ENCODE measurements around the gene GH2.

GH2 gene

DNA sequence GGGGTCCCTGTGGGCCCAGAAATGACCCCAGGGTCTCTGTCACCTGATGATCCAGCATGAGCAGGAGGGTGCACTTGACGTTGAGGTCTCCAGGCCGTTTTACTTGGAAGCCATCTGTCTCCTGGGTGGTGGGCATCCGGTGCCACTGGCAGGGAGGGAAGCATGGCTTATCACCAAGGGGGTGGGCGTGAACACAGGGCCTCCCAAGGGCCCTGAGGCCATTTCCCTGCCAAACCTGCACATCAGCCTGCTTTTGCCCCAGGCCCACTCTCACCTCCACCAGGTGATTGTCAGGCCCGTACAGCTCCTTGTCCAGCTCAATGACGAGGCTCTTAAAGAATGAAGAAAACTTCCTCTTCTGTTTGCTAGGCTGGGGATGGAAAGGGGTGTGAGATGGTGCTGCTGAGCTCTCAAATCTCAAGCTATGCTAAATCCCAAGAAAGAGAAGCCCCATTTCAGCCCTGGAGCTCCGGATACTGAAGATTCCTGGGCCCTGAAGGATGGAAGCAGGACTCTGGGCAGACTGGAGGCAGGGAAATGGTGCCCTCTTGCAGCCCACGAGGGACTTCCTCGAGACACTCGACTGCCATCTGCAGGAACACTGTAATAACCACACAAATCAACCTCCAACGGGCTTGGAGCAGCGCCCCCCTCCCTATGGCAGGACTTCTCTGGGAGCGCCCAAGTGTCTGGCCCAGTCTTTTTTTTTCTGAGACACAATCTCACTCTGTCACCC lies 47.1 kb downstream of the GH2 start:
- Histone ChIP-seq H3K4me2 (ENCODE audit: insufficient read depth, low read length, poor library complexity, severe bottlenecking) (no peak overlapping the region), H3K27ac (replicated peaks; ENCODE audit: low read length) (no peak overlapping the region), H3K4me3 (ENCODE audit: low read length in 2 of 2) (no peak overlapping the region), H3K18ac (ENCODE audit: low read length) (no peak overlapping the region), H3K14ac (ENCODE audit: low read length) (no peak overlapping the region), H4K8ac (ENCODE audit: low read depth, low read length) (no peak overlapping the region), H3K9me3 (replicated peaks in 1 of 2; ENCODE audit: control insufficient read depth in 2 of 2, insufficient read depth in 1 of 2, low read depth in 1 of 2, low read length in 2 of 2) (no peaks in the 10 kb centered on the region), H3K23ac (ENCODE audit: low read depth, low read length, poor library complexity) (no peak overlapping the region), H3K4ac (ENCODE audit: low read length) (no peak overlapping the region), H3K9ac (ENCODE audit: low read depth, low read length, poor library complexity) (peak overlapping the region; percentile 7), H3K27me3 (ENCODE audit: control insufficient read depth in 3 of 3, insufficient read depth in 3 of 3, low read depth in 1 of 3, low read length in 3 of 3) (no peaks in the 10 kb centered on the region), H2BK120ac (ENCODE audit: low read depth, low read length) (no peak overlapping the region), H2AFZ (ENCODE audit: low read length) (no peak overlapping the region), H3K79me1 (ENCODE audit: low read depth, low read length) (peaks cover 2% of the 10 kb centered on the region), H4K91ac (ENCODE audit: low read depth, low read length, poor library complexity) (no peak overlapping the region), H2BK5ac (ENCODE audit: low read length) (peak overlapping the region; percentile 62), H2AK5ac (ENCODE audit: low read depth, low read length) (peak overlapping the region; percentile 4), H3K4me1 (ENCODE audit: control insufficient read depth in 2 of 2, insufficient read depth in 1 of 2, low read depth in 1 of 2, low read length in 2 of 2) (peaks cover 0 to 7% of the 10 kb centered on the region in 2 donors), H2BK15ac (ENCODE audit: low read length) (no peak overlapping the region), H3K36me3 (replicated peaks in 1 of 2; ENCODE audit: control insufficient read depth in 2 of 2, insufficient read depth in 2 of 2, low read length in 2 of 2) (peaks cover 54 to 86% of the 10 kb centered on the region in 2 donors), H2BK12ac (ENCODE audit: low read length) (no peak overlapping the region)
- DNase-seq (ENCODE audit: low spot score) = peak; percentile 48
- WGBS, 2 donors (ENCODE audit: extremely low coverage in 2 of 2, insufficient read length in 2 of 2, insufficient replicate concordance in 1 of 2) = no CpG with 5 or more reads among the region's 13 CpGs

DNA sequence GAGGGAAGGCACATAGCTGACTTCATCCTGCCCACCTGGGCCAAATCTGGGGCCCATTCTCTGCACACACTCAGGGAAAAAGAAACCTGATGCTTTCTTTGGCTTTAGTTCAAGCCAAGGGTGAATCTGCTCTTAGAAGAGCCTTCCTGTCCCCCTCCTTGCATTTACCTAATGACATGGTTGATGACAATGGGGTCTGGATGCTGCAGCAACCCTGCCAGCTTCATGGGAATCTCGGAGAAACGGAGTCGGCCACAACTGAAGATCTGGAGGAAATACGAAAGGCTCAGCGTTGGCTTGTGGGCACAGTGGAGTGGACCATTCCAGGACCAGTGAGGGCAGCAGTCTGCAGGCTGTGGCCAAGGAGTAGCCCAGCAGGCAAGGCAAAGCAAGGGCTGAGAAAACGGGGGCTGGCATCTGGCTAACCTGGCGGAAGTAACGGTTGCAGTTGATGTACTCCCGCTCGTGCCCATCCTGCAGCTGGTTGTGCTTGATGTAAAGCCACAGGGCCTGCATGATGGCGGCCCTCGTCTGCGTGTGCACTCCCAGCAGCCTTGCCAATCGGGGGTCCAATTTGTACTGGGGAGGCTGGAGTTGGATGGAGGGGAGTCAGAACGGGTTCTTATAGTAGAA lies 47.9 kb downstream of the GH2 start:
- no peak for DNase-seq (ENCODE audit: low spot score)
- no peak overlapping the region for H2BK15ac ChIP-seq (ENCODE audit: low read length)
- H3K4me1 ChIP-seq (ENCODE audit: control insufficient read depth in 2 of 2, insufficient read depth in 1 of 2, low read depth in 1 of 2, low read length in 2 of 2) = peaks cover under 1 to 5% of the 10 kb centered on the region in 2 donors
- no peak overlapping the region for H2AFZ ChIP-seq (ENCODE audit: low read length)
- no peak overlapping the region for H2AK5ac ChIP-seq (ENCODE audit: low read depth, low read length)
- H2BK12ac ChIP-seq (ENCODE audit: low read length) = no peak overlapping the region
- no peak overlapping the region for H3K4me2 ChIP-seq (ENCODE audit: insufficient read depth, low read length, poor library complexity, severe bottlenecking)
- no peak overlapping the region for H3K18ac ChIP-seq (ENCODE audit: low read length)
- H4K91ac ChIP-seq (ENCODE audit: low read depth, low read length, poor library complexity) = no peak overlapping the region
- peaks cover 5% of the 10 kb centered on the region for H3K79me1 ChIP-seq (ENCODE audit: low read depth, low read length)
- H3K14ac ChIP-seq (ENCODE audit: low read length) = no peak overlapping the region
- H3K36me3 ChIP-seq (replicated peaks in 1 of 2; ENCODE audit: control insufficient read depth in 2 of 2, insufficient read depth in 2 of 2, low read length in 2 of 2) = peaks cover 60 to 94% of the 10 kb centered on the region in 2 donors
- H2BK5ac ChIP-seq (ENCODE audit: low read length) = no peak overlapping the region
- H3K27ac ChIP-seq (replicated peaks; ENCODE audit: low read length) = no peak overlapping the region
- H3K4me3 ChIP-seq (ENCODE audit: low read length in 2 of 2) = peak overlapping the region in 1 of 2 donors; percentile 30
- no peaks in the 10 kb centered on the region for H3K27me3 ChIP-seq (ENCODE audit: control insufficient read depth in 3 of 3, insufficient read depth in 3 of 3, low read depth in 1 of 3, low read length in 3 of 3)
- no CpG with 5 or more reads among the region's 15 CpGs for WGBS, 2 donors (ENCODE audit: extremely low coverage in 2 of 2, insufficient read length in 2 of 2, insufficient replicate concordance in 1 of 2)
- no peaks in the 10 kb centered on the region for H3K9me3 ChIP-seq (replicated peaks in 1 of 2; ENCODE audit: control insufficient read depth in 2 of 2, insufficient read depth in 1 of 2, low read depth in 1 of 2, low read length in 2 of 2)
- H3K4ac ChIP-seq (ENCODE audit: low read length) = no peak overlapping the region
- no peak overlapping the region for H4K8ac ChIP-seq (ENCODE audit: low read depth, low read length)
- no peak overlapping the region for H3K9ac ChIP-seq (ENCODE audit: low read depth, low read length, poor library complexity)
- peak overlapping the region; percentile 69 for H3K23ac ChIP-seq (ENCODE audit: low read depth, low read length, poor library complexity)
- no peak overlapping the region for H2BK120ac ChIP-seq (ENCODE audit: low read depth, low read length)

DNA sequence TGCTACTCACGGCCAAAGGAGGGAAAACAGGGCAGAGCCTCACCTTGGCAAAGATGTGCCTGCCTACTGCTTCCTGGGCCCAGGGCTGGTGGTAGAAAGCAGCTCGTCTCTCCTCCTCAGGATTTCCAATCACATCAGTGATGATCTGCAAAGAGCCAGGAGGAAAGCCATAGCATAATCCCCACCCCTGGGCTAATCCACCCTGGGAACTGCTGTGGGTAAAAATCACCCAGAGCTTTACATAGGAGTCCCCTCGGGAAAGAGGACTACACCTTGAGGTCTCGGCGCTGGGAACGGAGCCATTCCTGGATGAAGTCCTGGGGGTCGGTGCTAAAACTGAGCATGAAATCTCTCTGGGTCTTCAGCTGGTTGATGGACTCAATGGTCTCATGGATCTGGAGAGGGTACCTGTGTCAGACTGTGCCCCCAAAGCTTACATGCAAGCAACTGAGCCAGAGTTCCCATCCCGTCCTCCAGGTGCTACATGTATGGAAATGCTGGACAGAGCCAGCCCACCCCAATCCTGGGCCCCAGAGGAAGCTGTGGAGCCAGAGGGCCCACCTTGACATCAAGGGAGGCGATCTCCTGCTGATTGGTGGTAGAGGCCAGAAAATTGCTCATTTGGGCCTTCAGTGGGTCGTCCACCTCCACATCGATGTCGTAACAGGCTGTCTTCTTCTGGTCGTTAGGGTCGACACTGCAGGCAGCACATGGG lies 48.6 kb downstream of the GH2 start:
- Histone ChIP-seq H4K91ac (ENCODE audit: low read depth, low read length, poor library complexity) (no peak overlapping the region), H3K18ac (ENCODE audit: low read length) (no peak overlapping the region), H3K27me3 (ENCODE audit: control insufficient read depth in 3 of 3, insufficient read depth in 3 of 3, low read depth in 1 of 3, low read length in 3 of 3) (no peaks in the 10 kb centered on the region), H3K9me3 (replicated peaks in 1 of 2; ENCODE audit: control insufficient read depth in 2 of 2, insufficient read depth in 1 of 2, low read depth in 1 of 2, low read length in 2 of 2) (no peaks in the 10 kb centered on the region), H2BK12ac (ENCODE audit: low read length) (no peak overlapping the region), H2BK15ac (ENCODE audit: low read length) (no peak overlapping the region), H3K4me3 (ENCODE audit: low read length in 2 of 2) (no peak overlapping the region), H3K4ac (ENCODE audit: low read length) (no peak overlapping the region), H3K14ac (ENCODE audit: low read length) (no peak overlapping the region), H4K8ac (ENCODE audit: low read depth, low read length) (no peak overlapping the region), H2BK120ac (ENCODE audit: low read depth, low read length) (no peak overlapping the region), H2BK5ac (ENCODE audit: low read length) (no peak overlapping the region), H3K27ac (replicated peaks; ENCODE audit: low read length) (no peak overlapping the region), H3K4me2 (ENCODE audit: insufficient read depth, low read length, poor library complexity, severe bottlenecking) (no peak overlapping the region), H3K9ac (ENCODE audit: low read depth, low read length, poor library complexity) (no peak overlapping the region), H3K23ac (ENCODE audit: low read depth, low read length, poor library complexity) (no peak overlapping the region), H3K79me1 (ENCODE audit: low read depth, low read length) (peaks cover 4% of the 10 kb centered on the region), H3K4me1 (ENCODE audit: control insufficient read depth in 2 of 2, insufficient read depth in 1 of 2, low read depth in 1 of 2, low read length in 2 of 2) (peaks cover 3 to 6% of the 10 kb centered on the region in 2 donors), H2AFZ (ENCODE audit: low read length) (no peak overlapping the region), H2AK5ac (ENCODE audit: low read depth, low read length) (no peak overlapping the region), H3K36me3 (replicated peaks in 1 of 2; ENCODE audit: control insufficient read depth in 2 of 2, insufficient read depth in 2 of 2, low read length in 2 of 2) (peaks cover 60 to 100% of the 10 kb centered on the region in 2 donors)
- no peak for DNase-seq (ENCODE audit: low spot score)
- no CpG with 5 or more reads among the region's 14 CpGs for WGBS, 2 donors (ENCODE audit: extremely low coverage in 2 of 2, insufficient read length in 2 of 2, insufficient replicate concordance in 1 of 2)

DNA sequence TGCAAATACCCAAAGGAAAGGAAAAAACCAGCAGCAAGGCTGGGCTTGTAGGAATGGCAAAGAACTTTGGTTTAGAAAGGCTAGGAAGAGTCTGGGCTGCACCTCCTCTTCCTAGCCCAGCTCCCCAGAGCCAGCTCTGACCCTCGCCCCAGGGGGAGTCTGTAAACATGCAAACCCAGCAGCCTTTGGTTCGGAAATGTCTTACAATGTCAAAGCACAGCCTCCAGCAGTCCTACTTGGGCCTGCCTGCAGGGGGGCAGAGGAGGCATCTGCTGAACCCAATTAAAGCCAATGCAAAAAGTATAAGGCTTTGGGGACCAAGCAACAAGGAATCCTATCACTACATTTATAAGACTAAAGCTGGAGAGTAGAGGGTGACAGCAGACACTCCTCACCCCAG lies 49.3 kb downstream of the GH2 start:
- Histone ChIP-seq H4K91ac (ENCODE audit: low read depth, low read length, poor library complexity) (no peak overlapping the region), H3K9ac (ENCODE audit: low read depth, low read length, poor library complexity) (no peak overlapping the region), H2AFZ (ENCODE audit: low read length) (no peak overlapping the region), H3K27ac (replicated peaks; ENCODE audit: low read length) (no peak overlapping the region), H3K4me2 (ENCODE audit: insufficient read depth, low read length, poor library complexity, severe bottlenecking) (no peak overlapping the region), H3K4ac (ENCODE audit: low read length) (no peak overlapping the region), H2BK120ac (ENCODE audit: low read depth, low read length) (no peak overlapping the region), H3K4me3 (ENCODE audit: low read length in 2 of 2) (no peak overlapping the region), H3K18ac (ENCODE audit: low read length) (no peak overlapping the region), H2BK5ac (ENCODE audit: low read length) (no peak overlapping the region), H3K36me3 (replicated peaks in 1 of 2; ENCODE audit: control insufficient read depth in 2 of 2, insufficient read depth in 2 of 2, low read length in 2 of 2) (peaks cover 60 to 93% of the 10 kb centered on the region in 2 donors), H4K8ac (ENCODE audit: low read depth, low read length) (no peak overlapping the region), H3K79me1 (ENCODE audit: low read depth, low read length) (peaks cover 3% of the 10 kb centered on the region), H3K4me1 (ENCODE audit: control insufficient read depth in 2 of 2, insufficient read depth in 1 of 2, low read depth in 1 of 2, low read length in 2 of 2) (peaks cover 6% of the 10 kb centered on the region in 2 donors), H3K9me3 (replicated peaks in 1 of 2; ENCODE audit: control insufficient read depth in 2 of 2, insufficient read depth in 1 of 2, low read depth in 1 of 2, low read length in 2 of 2) (no peaks in the 10 kb centered on the region), H3K27me3 (ENCODE audit: control insufficient read depth in 3 of 3, insufficient read depth in 3 of 3, low read depth in 1 of 3, low read length in 3 of 3) (no peaks in the 10 kb centered on the region), H3K14ac (ENCODE audit: low read length) (no peak overlapping the region), H2BK12ac (ENCODE audit: low read length) (no peak overlapping the region), H2BK15ac (ENCODE audit: low read length) (no peak overlapping the region), H3K23ac (ENCODE audit: low read depth, low read length, poor library complexity) (no peak overlapping the region), H2AK5ac (ENCODE audit: low read depth, low read length) (no peak overlapping the region)
- no CpG with 5 or more reads among the region's 2 CpGs for WGBS, 2 donors (ENCODE audit: extremely low coverage in 2 of 2, insufficient read length in 2 of 2, insufficient replicate concordance in 1 of 2)
- no peak for DNase-seq (ENCODE audit: low spot score)
